HFFc6 (cell line): ENCODE measurements around the gene GALNT10. TPM values are rescaled to one million over a fixed set of nuclear protein-coding genes. Genes with fewer than 3 reads are reported as not detected.

Experiments
- DNase-seq: peaks from one replicate; pipeline ENCODE4 v3.0.0-alpha.2; 2018
- H3K27ac Mint-ChIP-seq: 2 replicates; pipeline ENCODE4 v1.8.0; 2020; ENCODE audit warnings: mild to moderate bottlenecking, mixed read lengths
- H3K27me3 Mint-ChIP-seq: 2 replicates; pipeline ENCODE4 v1.8.0; 2021; ENCODE audit warnings: mild to moderate bottlenecking, moderate library complexity, mixed read lengths; ENCODE audit not compliant: insufficient read depth
- H3K36me3 Mint-ChIP-seq: 2 replicates; pipeline ENCODE4 v1.8.0; 2021; ENCODE audit warnings: low read depth, mixed read lengths
- H3K4me1 Mint-ChIP-seq: 2 replicates; pipeline ENCODE4 v1.8.0; 2020; ENCODE audit warnings: low read depth, mixed read lengths
- H3K4me3 Mint-ChIP-seq: 2 replicates; pipeline ENCODE4 v1.8.0; 2020; ENCODE audit warnings: mild to moderate bottlenecking, moderate library complexity, mixed read lengths
- H3K9me3 Mint-ChIP-seq: 2 replicates; pipeline ENCODE4 v1.8.0; 2020; ENCODE audit warnings: mild to moderate bottlenecking, mixed read lengths
- total RNA-seq, 6 experiments: library from RNA; stranded (reverse); fragmentation: NEBNext Ultra II Directional; extraction: Animal tissue kit (Norgen Biotek cat#: 25700); gene quantifications; 2 replicates in 1 of 6; 3 replicates in 5 of 6; pipeline ENCODE4 v1.2.3, GENCODE V29; 2021
- TF ChIP-seq, protein P1 (sequence below): fragments of 200-600 bp; sonication (generic); IDR thresholded peaks from 2 replicates; pipeline ENCODE4 v1.5.0; 2021; ENCODE audit warnings: antibody characterized with exemption, mild to moderate bottlenecking

Gene GALNT10
- total RNA-seq, 6 experiments from 2014 or later = 129 to 161 (median 157) TPM

- Mint-ChIP-seq H3K27me3 (peaks cover 3% of the 10 kb centered on the region), H3K4me3 (no peak overlapping the region), H3K4me1 (peaks cover 50% of the 10 kb centered on the region), H3K36me3 (peaks cover 10% of the 10 kb centered on the region), H3K9me3 (no peaks in the 10 kb centered on the region; the same call in 1 of the 2 replicates), H3K27ac (no peak overlapping the region; the same call in 1 of the 2 replicates)
- TF ChIP-seq, protein P1, sequence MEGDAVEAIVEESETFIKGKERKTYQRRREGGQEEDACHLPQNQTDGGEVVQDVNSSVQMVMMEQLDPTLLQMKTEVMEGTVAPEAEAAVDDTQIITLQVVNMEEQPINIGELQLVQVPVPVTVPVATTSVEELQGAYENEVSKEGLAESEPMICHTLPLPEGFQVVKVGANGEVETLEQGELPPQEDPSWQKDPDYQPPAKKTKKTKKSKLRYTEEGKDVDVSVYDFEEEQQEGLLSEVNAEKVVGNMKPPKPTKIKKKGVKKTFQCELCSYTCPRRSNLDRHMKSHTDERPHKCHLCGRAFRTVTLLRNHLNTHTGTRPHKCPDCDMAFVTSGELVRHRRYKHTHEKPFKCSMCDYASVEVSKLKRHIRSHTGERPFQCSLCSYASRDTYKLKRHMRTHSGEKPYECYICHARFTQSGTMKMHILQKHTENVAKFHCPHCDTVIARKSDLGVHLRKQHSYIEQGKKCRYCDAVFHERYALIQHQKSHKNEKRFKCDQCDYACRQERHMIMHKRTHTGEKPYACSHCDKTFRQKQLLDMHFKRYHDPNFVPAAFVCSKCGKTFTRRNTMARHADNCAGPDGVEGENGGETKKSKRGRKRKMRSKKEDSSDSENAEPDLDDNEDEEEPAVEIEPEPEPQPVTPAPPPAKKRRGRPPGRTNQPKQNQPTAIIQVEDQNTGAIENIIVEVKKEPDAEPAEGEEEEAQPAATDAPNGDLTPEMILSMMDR = no peak
- DNase-seq = no peak
Observed at GRCh38 chr5:154244476-154244875, 53.9 kb downstream of the GALNT10 start.

DNA sequence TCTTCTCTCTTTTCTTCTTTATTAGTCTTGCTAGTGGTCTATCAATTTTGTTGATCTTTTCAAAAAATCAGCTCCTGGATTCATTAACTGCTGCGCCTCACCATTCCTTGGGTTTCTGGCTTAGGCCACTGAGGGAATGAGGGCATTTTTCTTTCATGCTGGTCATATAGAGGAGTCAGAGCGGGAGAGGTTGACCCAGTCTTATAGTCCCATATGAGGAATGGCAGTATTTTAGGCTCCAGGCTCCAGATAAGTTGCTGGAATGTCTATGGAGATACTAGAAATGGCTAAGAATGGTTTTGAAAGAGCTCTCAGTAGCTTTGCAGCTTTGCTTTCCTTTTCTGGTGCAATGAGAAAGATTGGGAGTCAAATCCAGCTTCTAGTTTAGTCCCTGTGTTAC, 58.2 kb downstream of the GALNT10 start:
- Mint-ChIP-seq H3K27me3 (peaks cover 3% of the 10 kb centered on the region), H3K36me3 (peaks cover 16% of the 10 kb centered on the region), H3K4me3 (no peak overlapping the region), H3K4me1 (peaks cover 41% of the 10 kb centered on the region), H3K9me3 (no peaks in the 10 kb centered on the region; the same call in 1 of the 2 replicates), H3K27ac (no peak overlapping the region)
- TF ChIP-seq, protein P1 = no peak
- no peak for DNase-seq

DNA sequence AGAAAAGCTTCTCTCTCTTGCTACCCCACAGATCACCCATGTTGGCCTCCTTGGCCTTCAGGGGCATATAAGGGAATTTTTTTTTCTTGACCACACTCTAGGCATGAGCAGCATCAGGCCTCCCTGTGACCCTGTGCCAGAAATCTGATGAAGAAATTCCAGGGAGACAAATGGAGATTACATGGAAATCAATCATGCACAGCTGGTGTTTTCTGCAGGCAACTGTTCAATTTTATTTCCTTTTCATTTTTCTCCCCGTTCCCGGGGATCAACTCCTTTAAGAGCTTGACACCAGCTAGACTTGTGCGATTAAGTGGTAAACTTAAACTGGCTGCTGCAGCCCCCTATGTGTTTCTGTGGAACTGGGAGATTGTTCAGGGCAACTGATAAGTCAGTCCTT, 59.3 kb downstream of the GALNT10 start:
- Mint-ChIP-seq H3K27me3 (no peaks in the 10 kb centered on the region), H3K4me3 (no peak overlapping the region), H3K9me3 (no peaks in the 10 kb centered on the region), H3K27ac (no peak overlapping the region), H3K4me1 (peaks cover 41% of the 10 kb centered on the region), H3K36me3 (peaks cover 18% of the 10 kb centered on the region)
- DNase-seq = no peak
- TF ChIP-seq, protein P1 = no peak

DNA sequence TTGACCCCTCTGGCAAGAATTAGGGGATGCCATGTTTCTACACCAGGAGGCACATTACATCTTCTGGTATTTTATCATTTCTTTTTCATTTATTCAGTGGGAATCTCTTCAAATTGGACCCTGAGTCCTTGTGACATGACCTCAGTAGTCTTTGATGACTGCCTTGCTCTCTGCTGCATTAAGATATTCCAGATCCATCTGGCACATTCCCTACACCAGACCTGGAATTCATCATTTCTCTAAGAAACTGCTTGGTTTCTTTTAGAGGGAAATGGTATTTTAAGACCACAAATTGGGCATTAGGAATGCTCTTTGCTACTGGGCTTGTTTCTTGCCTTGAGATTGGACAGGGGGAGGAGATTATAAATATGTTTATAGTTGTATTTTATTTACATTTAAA, 61.0 kb downstream of the GALNT10 start:
- Mint-ChIP-seq H3K27me3 (peaks cover 1% of the 10 kb centered on the region; the same call in 1 of the 2 replicates), H3K4me1 (peaks cover 44% of the 10 kb centered on the region), H3K36me3 (peaks cover 24% of the 10 kb centered on the region), H3K27ac (no peak overlapping the region), H3K9me3 (no peaks in the 10 kb centered on the region), H3K4me3 (no peak overlapping the region)
- TF ChIP-seq, protein P1 = no peak
- DNase-seq = no peak

DNA sequence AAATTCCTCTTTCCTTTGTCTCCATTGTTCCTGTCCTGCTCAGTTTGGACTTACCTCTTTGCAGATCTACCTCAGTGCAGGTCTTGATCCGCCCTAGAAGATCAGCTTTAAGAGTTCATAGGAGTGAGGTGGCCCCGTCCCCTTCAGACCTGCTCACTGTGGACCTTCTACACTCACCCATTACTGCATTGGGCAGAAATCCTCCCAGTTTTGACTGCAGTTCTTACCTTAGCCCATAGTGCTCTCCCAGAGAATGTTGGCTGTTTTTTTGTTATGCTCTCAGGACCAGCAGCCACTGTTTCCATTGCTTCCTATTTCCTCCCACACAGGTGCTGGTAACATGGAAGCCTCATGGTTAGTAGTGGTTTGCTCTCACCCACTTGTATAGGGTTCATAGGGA, 63.3 kb downstream of the GALNT10 start:
- Mint-ChIP-seq H3K9me3 (no peaks in the 10 kb centered on the region), H3K4me1 (peaks cover 52% of the 10 kb centered on the region), H3K27ac (no peak overlapping the region), H3K27me3 (peaks cover 1% of the 10 kb centered on the region; the same call in 1 of the 2 replicates), H3K4me3 (no peak overlapping the region), H3K36me3 (peaks cover 27% of the 10 kb centered on the region)
- DNase-seq = no peak
- TF ChIP-seq, protein P1 = no peak

GRCh38 chr5:154254896-154255295, 64.4 kb downstream of the GALNT10 start:
- Mint-ChIP-seq H3K36me3 (peaks cover 27% of the 10 kb centered on the region), H3K27ac (no peak overlapping the region), H3K4me1 (peaks cover 57% of the 10 kb centered on the region), H3K4me3 (no peak overlapping the region), H3K27me3 (peaks cover 1% of the 10 kb centered on the region; the same call in 1 of the 2 replicates), H3K9me3 (no peaks in the 10 kb centered on the region)
- DNase-seq = no peak
- TF ChIP-seq, protein P1 = no peak
